Chondrocyte (in vitro differentiated cells): ENCODE data around the gene SCNN1A. TPM values are rescaled to one million over a fixed set of nuclear protein-coding genes. Genes with fewer than 3 reads are reported as not detected.

Source experiments
- DNase-seq: peaks from one replicate; pipeline ENCODE4 v3.0.0; 2021; ENCODE audit warnings: mixed read lengths, low spot score
- H3K27ac Mint-ChIP-seq: one replicate; pipeline ENCODE4 v1.8.0; 2021; ENCODE audit warnings: mild to moderate bottlenecking, moderate library complexity, mixed read lengths; ENCODE audit not compliant: unreplicated experiment
- H3K27me3 Mint-ChIP-seq: 2 replicates; pipeline ENCODE4 v1.8.0; 2021; ENCODE audit warnings: low read depth, mixed read lengths
- H3K36me3 Mint-ChIP-seq: 2 replicates; pipeline ENCODE4 v1.8.0; 2021; ENCODE audit warnings: low read depth, mixed read lengths
- H3K4me1 Mint-ChIP-seq: 2 replicates; pipeline ENCODE4 v1.8.0; 2021; ENCODE audit warnings: low read depth, mild to moderate bottlenecking, mixed read lengths
- H3K4me3 Mint-ChIP-seq: one replicate; pipeline ENCODE4 v1.8.0; 2021; ENCODE audit warnings: mild to moderate bottlenecking, moderate library complexity, mixed read lengths; ENCODE audit not compliant: unreplicated experiment
- H3K9me3 Mint-ChIP-seq: 2 replicates; pipeline ENCODE4 v1.8.0; 2021; ENCODE audit warnings: low read depth, mixed read lengths
- CTCF ChIP-seq: fragments of 200-600 bp; sonication (generic); IDR thresholded peaks from 2 replicates; pipeline ENCODE4 v1.5.0; 2021; ENCODE audit warnings: antibody characterized with exemption, mild to moderate bottlenecking, moderate library complexity
- long read RNA-seq: library from polyadenylated mRNA; stranded (forward); transcript quantifications from one replicate; pipeline ENCODE4 v2.0.0, GENCODE V29; 2021
- total RNA-seq: library from RNA; stranded (reverse); gene quantifications from 3 replicates; pipeline ENCODE4 v1.2.1, GENCODE V29; 2021

Gene SCNN1A
- total RNA-seq = 0.87 to 2.6 TPM (median 1.9 TPM) in 3 replicates
- long read RNA-seq = 0 reads

GRCh38 chr12:6375269-6376078 is at the start of gene SCNN1A:
SCNN1A (minus strand) TSS chr12:6375563; CDS start chr12:6374783, 780 bp downstream.
- H3K27me3 Mint-ChIP-seq = no peaks in the 10 kb centered on the region
- peaks cover 59% of the 10 kb centered on the region for H3K4me1 Mint-ChIP-seq
- H3K9me3 Mint-ChIP-seq = no peaks in the 10 kb centered on the region
- H3K36me3 Mint-ChIP-seq = no peaks in the 10 kb centered on the region
- TF ChIP-seq CTCF = no peak
- H3K4me3 Mint-ChIP-seq = no peak within 1 kb of the TSS
- DNase-seq = no peak
- H3K27ac Mint-ChIP-seq = peak within 1 kb of the TSS; percentile 85

GRCh38 chr12:6424866-6425265 is 49.5 kb upstream of the SCNN1A start:
- Mint-ChIP-seq H3K27ac (no peak overlapping the region), H3K4me3 (no peak overlapping the region), H3K4me1 (peaks cover 16% of the 10 kb centered on the region), H3K36me3 (no peaks in the 10 kb centered on the region), H3K9me3 (no peaks in the 10 kb centered on the region), H3K27me3 (no peaks in the 10 kb centered on the region)
- DNase-seq = no peak
- TF ChIP-seq CTCF = no peak

GRCh38 chr12:6424008-6424347 is 48.6 kb upstream of the SCNN1A start:
- TF ChIP-seq CTCF = no peak
- Mint-ChIP-seq H3K27me3 (no peaks in the 10 kb centered on the region), H3K36me3 (no peaks in the 10 kb centered on the region), H3K4me1 (peaks cover 13% of the 10 kb centered on the region), H3K27ac (no peak overlapping the region), H3K4me3 (no peak overlapping the region), H3K9me3 (no peaks in the 10 kb centered on the region)
- no peak for DNase-seq

GRCh38 chr12:6423267-6424007 is 48.1 kb upstream of the SCNN1A start:
- peak; percentile 93 for TF ChIP-seq CTCF
- H3K27me3 Mint-ChIP-seq = no peaks in the 10 kb centered on the region
- no peaks in the 10 kb centered on the region for H3K9me3 Mint-ChIP-seq
- no peaks in the 10 kb centered on the region for H3K36me3 Mint-ChIP-seq
- H3K4me1 Mint-ChIP-seq = peaks cover 13% of the 10 kb centered on the region
- H3K4me3 Mint-ChIP-seq = no peak overlapping the region
- DNase-seq = no peak
- H3K27ac Mint-ChIP-seq = no peak overlapping the region

GRCh38 chr12:6420364-6420763 is 45.0 kb upstream of the SCNN1A start:
- Mint-ChIP-seq H3K27me3 (no peaks in the 10 kb centered on the region), H3K4me1 (peaks cover 13% of the 10 kb centered on the region), H3K27ac (no peak overlapping the region), H3K9me3 (peaks cover 3% of the 10 kb centered on the region), H3K36me3 (peaks cover 6% of the 10 kb centered on the region), H3K4me3 (no peak overlapping the region)
- no peak for DNase-seq
- no peak for TF ChIP-seq CTCF
